Glutamatergic neuron (in vitro differentiated cells): ENCODE results near the gene GPR161. TPM values are rescaled to one million over a fixed set of nuclear protein-coding genes. Genes with fewer than 3 reads are reported as not detected.
"Not testable (repeated sequence)": the region's sequence is repeated elsewhere in the genome, so short reads cannot be mapped to it uniquely, and the experiment has no call there.

Experiments used
- DNase-seq: peaks from one replicate; pipeline ENCODE4 v3.0.0; 2022
- H3K27ac Mint-ChIP-seq: one replicate; pipeline ENCODE4 v1.8.0; 2020; ENCODE audit warnings: mild to moderate bottlenecking, mixed read lengths, inconsistent platforms; ENCODE audit not compliant: unreplicated experiment
- H3K27me3 Mint-ChIP-seq: one replicate; pipeline ENCODE4 v1.8.0; 2020; ENCODE audit warnings: mild to moderate bottlenecking, moderate library complexity, mixed read lengths, inconsistent platforms; ENCODE audit not compliant: unreplicated experiment
- H3K36me3 Mint-ChIP-seq: one replicate; pipeline ENCODE4 v1.8.0; 2020; ENCODE audit warnings: mild to moderate bottlenecking, mixed read lengths, inconsistent platforms; ENCODE audit not compliant: unreplicated experiment
- H3K4me1 Mint-ChIP-seq: one replicate; pipeline ENCODE4 v1.8.0; 2020; ENCODE audit warnings: mild to moderate bottlenecking, low read depth, mixed read lengths, inconsistent platforms; ENCODE audit not compliant: unreplicated experiment
- H3K4me3 Mint-ChIP-seq: one replicate; pipeline ENCODE4 v1.8.0; 2020; ENCODE audit warnings: mild to moderate bottlenecking, mixed read lengths, inconsistent platforms; ENCODE audit not compliant: unreplicated experiment
- H3K9me3 Mint-ChIP-seq: one replicate; pipeline ENCODE4 v1.8.0; 2020; ENCODE audit warnings: mild to moderate bottlenecking, moderate library complexity, mixed read lengths, inconsistent platforms; ENCODE audit not compliant: unreplicated experiment
- total RNA-seq: library from RNA; stranded (reverse); fragmentation: NEBNext Ultra II Directional; extraction: Animal tissue kit (Norgen Biotek cat#: 25700); gene quantifications from one replicate; pipeline ENCODE4 v1.2.1, GENCODE V29; 2021; ENCODE audit not compliant: unreplicated experiment
- TF ChIP-seq, protein P1 (sequence below): fragments of 200-600 bp; sonication (generic); IDR thresholded peaks from one replicate; pipeline ENCODE4 v1.5.0; 2021; ENCODE audit not compliant: partially characterized antibody, unreplicated experiment

The GPR161 gene
- total RNA-seq, 1 donor from 2014 or later, result 69.3 TPM

DNA sequence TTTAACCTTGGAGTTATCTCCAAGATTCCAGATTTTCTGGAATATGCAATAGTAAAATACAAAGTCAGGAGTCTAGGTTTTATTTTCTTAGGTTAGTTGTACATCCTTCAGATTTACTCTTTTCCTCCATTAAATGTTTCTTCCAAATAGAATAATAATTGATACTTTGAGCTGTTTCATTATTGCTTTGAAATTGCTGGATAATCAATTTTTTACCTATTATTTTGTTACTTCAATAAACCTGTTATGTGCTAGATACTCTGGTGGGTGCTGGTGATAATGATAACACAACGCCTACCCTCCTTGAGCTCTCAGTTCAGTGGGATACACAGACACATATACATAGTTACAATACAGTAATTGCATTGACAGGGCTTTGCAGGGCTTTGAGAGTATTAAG is 79.4 kb downstream of the GPR161 start:
- Mint-ChIP-seq H3K36me3 (no peaks in the 10 kb centered on the region), H3K27me3 (no peaks in the 10 kb centered on the region), H3K9me3 (no peaks in the 10 kb centered on the region), H3K4me3 (no peak overlapping the region), H3K27ac (no peak overlapping the region), H3K4me1 (no peaks in the 10 kb centered on the region)
- TF ChIP-seq, protein P1, sequence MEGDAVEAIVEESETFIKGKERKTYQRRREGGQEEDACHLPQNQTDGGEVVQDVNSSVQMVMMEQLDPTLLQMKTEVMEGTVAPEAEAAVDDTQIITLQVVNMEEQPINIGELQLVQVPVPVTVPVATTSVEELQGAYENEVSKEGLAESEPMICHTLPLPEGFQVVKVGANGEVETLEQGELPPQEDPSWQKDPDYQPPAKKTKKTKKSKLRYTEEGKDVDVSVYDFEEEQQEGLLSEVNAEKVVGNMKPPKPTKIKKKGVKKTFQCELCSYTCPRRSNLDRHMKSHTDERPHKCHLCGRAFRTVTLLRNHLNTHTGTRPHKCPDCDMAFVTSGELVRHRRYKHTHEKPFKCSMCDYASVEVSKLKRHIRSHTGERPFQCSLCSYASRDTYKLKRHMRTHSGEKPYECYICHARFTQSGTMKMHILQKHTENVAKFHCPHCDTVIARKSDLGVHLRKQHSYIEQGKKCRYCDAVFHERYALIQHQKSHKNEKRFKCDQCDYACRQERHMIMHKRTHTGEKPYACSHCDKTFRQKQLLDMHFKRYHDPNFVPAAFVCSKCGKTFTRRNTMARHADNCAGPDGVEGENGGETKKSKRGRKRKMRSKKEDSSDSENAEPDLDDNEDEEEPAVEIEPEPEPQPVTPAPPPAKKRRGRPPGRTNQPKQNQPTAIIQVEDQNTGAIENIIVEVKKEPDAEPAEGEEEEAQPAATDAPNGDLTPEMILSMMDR, result no peak
- DNase-seq, result no peak

DNA sequence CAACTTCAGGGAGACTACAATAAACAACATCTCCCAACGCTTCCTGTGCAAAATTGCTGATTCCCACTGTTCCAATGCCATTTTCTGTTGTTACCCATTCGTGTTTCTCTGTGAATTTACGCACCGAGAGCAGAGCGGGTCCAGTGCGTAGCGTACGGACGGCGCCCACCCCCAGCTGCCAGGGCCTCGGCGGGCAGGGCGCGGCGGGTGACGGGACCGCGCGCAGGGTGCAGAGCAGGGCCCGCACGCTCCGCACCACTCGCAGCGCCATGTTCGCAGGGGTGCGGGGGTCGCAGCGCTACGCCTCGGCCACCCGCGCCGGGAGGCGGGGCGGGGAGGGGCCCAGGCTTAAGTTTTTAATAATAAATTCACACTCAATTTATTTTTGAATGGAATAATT is 80.6 kb downstream of the GPR161 start:
- not testable (repeated sequence) for H3K9me3 Mint-ChIP-seq, H3K27me3 Mint-ChIP-seq, H3K27ac Mint-ChIP-seq, H3K4me1 Mint-ChIP-seq, H3K36me3 Mint-ChIP-seq, DNase-seq, H3K4me3 Mint-ChIP-seq

DNA sequence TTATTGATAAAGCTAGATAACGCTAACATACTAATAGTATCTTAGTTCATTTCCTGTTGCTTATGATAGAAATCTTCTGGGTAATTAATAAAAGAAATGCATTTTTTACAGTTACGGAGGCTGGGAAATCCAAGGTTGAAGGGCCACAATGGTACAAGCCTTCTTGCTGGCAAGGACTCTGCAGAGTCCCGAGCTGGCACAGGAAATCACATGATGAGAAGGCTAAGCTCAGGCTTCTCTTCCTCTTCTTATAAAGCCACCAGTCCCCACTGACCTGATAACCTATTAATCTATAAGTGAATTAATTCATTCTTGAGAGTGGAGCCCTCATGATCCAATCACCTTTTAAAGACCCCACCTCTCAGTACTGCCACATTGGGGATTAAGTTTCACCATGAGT is 82.6 kb downstream of the GPR161 start:
- TF ChIP-seq, protein P1, result no peak
- no peaks in the 10 kb centered on the region for H3K36me3 Mint-ChIP-seq
- H3K4me1 Mint-ChIP-seq, result no peaks in the 10 kb centered on the region
- no peak for DNase-seq
- H3K9me3 Mint-ChIP-seq, result no peaks in the 10 kb centered on the region
- H3K27ac Mint-ChIP-seq, result no peak overlapping the region
- no peak overlapping the region for H3K4me3 Mint-ChIP-seq
- no peaks in the 10 kb centered on the region for H3K27me3 Mint-ChIP-seq

DNA sequence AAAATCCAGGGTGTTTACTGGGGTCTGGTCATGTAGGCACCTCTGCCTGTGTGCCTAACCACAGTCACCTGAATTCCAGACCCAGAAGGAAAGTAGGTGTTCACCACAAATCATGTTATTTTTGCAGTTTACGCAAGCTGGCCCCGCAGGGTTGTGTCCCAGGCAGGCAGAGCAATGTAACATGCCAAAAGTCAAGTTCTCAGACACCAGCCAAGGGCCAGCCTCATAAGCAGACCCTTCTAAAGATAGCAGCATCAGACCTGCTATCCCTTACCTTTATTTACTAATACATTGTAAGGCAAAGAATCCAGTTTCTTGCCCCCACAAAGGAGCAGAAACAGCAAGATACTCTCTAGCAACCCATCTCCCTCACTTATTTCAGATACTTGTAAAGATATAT is 83.0 kb downstream of the GPR161 start:
- Mint-ChIP-seq H3K9me3 (no peaks in the 10 kb centered on the region), H3K27ac (no peak overlapping the region), H3K27me3 (no peaks in the 10 kb centered on the region), H3K4me3 (no peak overlapping the region), H3K4me1 (no peaks in the 10 kb centered on the region), H3K36me3 (no peaks in the 10 kb centered on the region)
- no peak for DNase-seq
- TF ChIP-seq, protein P1, result no peak

DNA sequence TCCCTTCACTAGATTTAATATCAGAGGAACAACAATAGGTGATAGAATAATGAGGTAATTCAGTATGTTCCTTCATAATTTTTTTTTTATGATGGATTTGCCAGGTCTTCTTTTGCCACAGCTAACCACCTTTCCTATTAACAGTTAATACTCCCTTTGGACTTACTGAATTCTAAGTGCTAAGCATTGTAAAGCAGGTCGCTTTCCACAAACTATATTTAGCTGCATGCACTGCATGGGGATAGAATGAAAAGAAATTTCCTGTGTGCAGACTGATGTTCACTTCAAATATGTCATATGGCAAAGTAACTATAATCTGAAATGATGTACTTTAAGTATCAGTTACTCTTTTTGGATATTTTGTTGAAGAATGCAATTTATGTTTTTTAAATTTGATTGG is 85.8 kb downstream of the GPR161 start:
- H3K27ac Mint-ChIP-seq, result no peak overlapping the region
- TF ChIP-seq, protein P1, result no peak
- H3K36me3 Mint-ChIP-seq, result no peaks in the 10 kb centered on the region
- no peaks in the 10 kb centered on the region for H3K27me3 Mint-ChIP-seq
- H3K4me3 Mint-ChIP-seq, result no peak overlapping the region
- DNase-seq, result no peak
- no peaks in the 10 kb centered on the region for H3K9me3 Mint-ChIP-seq
- no peaks in the 10 kb centered on the region for H3K4me1 Mint-ChIP-seq

DNA sequence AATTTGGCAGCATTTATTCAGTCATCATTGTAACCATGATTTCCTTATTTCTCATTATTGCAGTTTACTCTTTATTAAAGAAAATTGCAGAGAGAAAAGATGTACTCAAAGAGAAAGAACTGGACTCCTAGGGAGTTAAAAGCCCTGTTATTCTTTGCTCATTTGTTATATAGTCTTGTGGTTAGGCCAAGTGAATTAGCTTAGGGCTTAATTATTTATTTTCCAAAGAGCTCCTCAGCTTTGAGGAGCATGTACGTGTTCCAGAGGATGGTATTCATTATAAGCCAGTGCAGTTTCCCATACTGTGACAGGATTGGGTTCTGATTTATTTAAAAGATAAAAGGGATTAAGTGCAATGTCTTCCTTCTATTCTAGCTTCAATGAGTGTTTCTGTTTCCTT is 86.4 kb downstream of the GPR161 start:
- TF ChIP-seq, protein P1, result no peak
- DNase-seq, result no peak
- Mint-ChIP-seq H3K4me3 (no peak overlapping the region), H3K27ac (no peak overlapping the region), H3K4me1 (no peaks in the 10 kb centered on the region), H3K27me3 (no peaks in the 10 kb centered on the region), H3K9me3 (no peaks in the 10 kb centered on the region), H3K36me3 (no peaks in the 10 kb centered on the region)
